ENCODE results near the gene VGLL4.

DNA sequence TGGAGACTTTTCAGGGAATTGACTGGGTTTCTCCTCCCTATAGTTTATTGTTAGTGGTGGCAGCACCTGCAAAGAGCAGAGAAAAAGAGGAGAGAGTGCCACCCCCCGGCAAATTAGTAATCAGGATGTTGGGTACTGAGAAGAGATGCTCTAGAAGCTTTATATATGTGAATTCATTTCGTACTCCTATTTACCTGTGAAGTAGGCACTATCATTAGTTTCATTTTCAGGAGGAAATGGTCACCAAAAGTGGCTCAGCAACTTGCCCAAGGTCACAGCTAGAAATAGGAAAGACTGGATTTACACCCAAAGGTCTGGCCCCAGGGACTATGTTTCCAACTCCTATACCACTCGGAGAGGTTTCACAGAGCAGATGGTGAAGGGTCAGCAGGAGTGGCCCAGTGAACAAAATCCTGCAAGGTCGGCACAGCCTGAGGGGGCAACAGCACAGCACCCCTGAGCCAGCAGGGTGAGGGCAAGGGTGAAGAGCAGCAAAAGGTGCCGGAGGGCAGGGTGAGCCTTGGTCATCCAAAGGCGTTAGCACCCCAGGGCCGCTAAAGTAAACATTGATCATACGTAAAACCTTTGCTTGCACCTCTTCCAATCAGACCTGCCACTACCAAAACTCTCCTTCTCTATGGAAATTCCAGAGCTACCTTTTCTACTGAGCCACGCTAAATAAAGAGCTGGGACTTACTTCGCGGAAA lies 23.6 kb downstream of the VGLL4 start:
- TF ChIP-seq, protein P1, sequence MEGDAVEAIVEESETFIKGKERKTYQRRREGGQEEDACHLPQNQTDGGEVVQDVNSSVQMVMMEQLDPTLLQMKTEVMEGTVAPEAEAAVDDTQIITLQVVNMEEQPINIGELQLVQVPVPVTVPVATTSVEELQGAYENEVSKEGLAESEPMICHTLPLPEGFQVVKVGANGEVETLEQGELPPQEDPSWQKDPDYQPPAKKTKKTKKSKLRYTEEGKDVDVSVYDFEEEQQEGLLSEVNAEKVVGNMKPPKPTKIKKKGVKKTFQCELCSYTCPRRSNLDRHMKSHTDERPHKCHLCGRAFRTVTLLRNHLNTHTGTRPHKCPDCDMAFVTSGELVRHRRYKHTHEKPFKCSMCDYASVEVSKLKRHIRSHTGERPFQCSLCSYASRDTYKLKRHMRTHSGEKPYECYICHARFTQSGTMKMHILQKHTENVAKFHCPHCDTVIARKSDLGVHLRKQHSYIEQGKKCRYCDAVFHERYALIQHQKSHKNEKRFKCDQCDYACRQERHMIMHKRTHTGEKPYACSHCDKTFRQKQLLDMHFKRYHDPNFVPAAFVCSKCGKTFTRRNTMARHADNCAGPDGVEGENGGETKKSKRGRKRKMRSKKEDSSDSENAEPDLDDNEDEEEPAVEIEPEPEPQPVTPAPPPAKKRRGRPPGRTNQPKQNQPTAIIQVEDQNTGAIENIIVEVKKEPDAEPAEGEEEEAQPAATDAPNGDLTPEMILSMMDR (IDR thresholded peaks at IDR 0.05; ENCODE audit: borderline replicate concordance, extremely low read depth, low read length, poor library complexity, severe bottlenecking) = no peak
- no peak for TF ChIP-seq EZH2 (IDR thresholded peaks at IDR 0.05; ENCODE audit: borderline replicate concordance, low read depth, low read length, severe bottlenecking)
